ENCODE measurements around the gene PIKFYVE.
"Not testable (repeated sequence)": the region's sequence is repeated elsewhere in the genome, so short reads cannot be mapped to it uniquely, and the experiment has no call there.

Gene PIKFYVE

DNA sequence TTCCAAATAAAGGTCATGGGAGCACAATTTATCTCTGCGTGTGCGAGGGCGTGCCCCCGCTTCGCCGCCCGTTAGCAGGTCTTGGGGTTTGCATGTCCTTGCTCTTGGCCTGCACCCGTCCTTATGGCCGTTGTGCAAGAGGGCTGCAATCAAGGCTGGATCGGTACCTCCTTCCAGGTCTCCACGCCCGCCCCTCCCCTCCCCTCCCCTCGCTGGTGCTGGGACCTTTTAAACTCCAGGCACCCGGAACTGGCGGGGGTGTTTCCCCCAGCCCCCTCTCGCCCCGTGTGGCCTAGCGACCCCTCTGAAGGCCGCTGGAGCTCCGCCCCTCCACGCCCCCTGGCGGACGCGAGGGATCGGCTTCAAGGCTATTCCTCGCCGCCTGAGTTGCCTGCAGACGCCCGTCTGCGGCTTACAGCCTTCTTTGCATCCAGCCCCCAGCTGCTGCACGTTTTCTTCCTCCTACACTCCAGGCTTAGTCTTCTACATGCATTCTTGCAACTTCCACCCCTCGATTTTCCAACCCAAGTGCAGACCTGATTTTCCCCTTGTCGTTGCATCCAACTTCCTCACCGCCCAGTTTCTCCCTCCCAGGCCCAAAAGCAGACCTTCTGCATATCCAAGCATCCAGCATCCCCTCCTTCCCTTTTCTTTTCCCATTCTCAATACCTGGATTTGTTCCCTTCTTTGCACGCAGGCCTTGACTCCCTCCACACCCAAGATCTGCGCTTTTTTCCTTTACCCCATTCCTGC is 11.8 kb upstream of the PIKFYVE start:
- peak in 1 of 2 experiments; percentile 31 for DNase-seq (ENCODE audit: low read depth in 2 of 2)

DNA sequence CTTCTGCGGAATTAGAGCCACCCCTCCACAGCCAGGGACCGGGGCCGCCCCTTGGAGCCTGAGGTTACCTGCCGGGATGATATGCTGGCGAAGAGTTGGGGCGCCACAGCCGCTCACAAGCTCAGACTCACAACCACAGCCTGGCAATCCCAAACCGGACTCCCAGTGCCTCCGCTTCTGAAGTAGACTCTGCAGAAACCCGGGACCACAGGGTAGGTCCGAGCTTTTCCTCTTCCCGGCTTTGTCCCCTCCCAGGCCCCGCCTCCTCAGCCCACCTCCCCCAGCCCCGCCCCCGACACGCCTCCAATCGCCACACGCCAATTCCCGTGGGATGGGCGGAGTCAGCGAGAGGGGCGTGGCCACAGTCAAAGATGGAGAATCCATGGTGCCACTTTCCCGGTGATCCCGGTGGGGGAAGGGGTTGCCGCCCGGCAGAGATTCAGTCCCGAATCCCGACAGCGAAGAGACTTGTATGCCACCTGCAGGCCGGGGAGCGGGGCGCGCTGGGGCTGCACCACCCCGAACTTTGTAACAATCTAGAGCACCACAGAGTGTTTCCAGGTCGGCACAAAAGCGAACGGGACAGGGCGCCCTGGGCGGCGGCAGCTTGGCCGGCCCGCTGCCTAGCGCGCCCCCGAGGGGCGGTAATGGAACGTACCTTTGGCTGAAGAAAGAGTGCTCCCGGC is 11.0 kb upstream of the PIKFYVE start, which contains the start of gene IDH1:
TSS of gene IDH1 (minus strand) at position 201 of the 686 bp plus-strand sequence. CDS start 3,520 bp downstream, outside the sequence.
- peak; percentile 84 to 89 for DNase-seq (ENCODE audit: low read depth in 2 of 2)

DNA sequence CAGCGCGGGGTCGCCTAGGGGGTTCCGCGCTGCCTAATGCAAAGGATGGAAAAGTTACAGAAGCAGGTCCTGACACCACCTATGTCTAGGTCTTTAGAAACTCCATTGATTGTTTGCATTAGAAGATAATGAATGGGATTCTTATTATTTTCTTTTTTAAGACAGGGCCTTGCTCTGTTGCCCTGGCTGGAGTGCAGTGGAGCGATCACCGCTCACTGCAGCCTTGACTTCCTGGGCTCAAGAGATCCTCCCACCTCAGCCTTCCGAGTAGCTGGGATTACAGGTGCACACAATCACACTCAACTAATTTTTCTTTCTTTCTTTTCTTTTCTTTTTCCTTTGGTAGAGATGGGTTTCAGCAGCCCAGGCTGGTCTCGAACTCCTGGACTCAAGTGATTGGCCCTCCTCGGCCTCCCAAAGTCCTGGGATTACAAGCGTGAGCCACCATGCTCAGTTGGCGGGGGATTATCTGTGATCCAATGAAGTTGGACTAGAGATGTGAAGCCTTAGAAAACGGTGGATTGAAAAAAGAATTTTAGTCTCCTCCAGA is 10.4 kb upstream of the PIKFYVE start:
- no peak for DNase-seq (ENCODE audit: low read depth in 2 of 2)

GRCh38 chr2:208256192-208256782 is 9.8 kb upstream of the PIKFYVE start:
- no peak for DNase-seq (ENCODE audit: low read depth in 2 of 2)

- DNase-seq (ENCODE audit: low read depth in 2 of 2), result not testable (repeated sequence)
Measured at GRCh38 chr2:208256849-208257813, 8.9 kb upstream of the PIKFYVE start.

DNA sequence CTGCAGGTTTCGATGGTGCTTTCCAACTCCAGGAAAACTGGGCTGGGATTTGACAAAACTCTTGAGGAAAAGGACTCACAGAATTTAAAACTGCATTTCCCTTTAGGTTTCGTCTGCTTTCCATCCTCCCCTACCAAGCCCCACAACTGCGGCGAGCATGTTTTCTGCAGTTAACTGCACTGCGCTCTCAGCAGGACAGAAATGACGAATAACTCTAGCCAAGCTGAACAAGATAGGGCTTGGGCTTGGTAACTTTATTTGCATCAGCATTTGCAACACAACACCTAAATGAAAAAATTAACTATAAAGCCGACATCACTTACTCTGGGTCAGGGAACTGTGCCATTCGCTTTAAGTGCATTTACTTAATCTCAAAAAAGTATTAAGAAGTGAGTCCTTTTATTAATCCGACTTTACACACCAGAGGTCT is 669 bp upstream of the PIKFYVE start:
- peak in 1 of 2 experiments; percentile 6 for DNase-seq (ENCODE audit: low read depth in 2 of 2)

DNA sequence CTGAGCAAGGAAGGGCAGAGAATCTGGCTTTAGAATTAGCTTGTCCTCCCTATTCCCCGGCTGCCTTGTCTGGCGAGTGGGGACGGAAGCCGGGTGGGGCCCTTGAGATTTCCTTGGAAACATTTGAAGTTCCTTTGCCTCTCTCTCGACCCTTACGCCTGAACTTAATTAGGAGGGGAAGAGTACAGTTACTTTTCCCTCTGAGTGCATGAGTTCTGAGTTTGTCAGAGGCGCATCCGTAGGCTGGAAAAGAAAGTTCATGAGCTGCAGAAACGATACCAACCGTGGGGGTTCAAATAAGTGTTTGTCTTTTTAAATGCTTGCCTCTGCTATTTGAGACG is 468 bp downstream of the PIKFYVE start:
- DNase-seq (ENCODE audit: low read depth in 2 of 2), result no peak

GRCh38 chr2:208266936-208267335 is 881 bp downstream of the PIKFYVE start:
- no peak for DNase-seq (ENCODE audit: low read depth in 2 of 2)

DNA sequence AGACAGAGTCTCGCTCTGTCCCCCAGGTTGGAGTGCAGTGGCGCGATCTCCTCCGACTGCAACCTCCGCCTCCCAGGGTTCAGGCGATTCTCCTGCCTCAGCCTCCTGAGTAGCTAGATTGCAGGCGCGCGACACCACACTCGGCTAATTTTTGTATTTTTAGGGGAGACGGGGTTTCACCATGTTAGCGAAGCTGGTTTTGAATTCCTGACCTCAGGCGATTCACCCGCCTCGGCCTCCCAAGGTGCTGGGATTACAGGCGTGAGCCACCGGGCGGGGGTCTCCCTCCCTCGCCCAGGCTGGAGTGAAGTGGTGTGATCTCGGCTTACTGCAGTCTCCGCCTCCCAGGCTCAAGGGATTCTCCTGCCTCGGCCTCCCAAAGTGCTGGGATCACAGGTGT is 1.5 kb downstream of the PIKFYVE start:
- not testable (repeated sequence) for DNase-seq (ENCODE audit: low read depth in 2 of 2)

GRCh38 chr2:208268156-208268952 is 2.3 kb downstream of the PIKFYVE start:
- no peak for DNase-seq (ENCODE audit: low read depth in 2 of 2)

- DNase-seq (ENCODE audit: low read depth in 2 of 2), result no peak
Measured at GRCh38 chr2:208269091-208269490, 3.0 kb downstream of the PIKFYVE start.

DNA sequence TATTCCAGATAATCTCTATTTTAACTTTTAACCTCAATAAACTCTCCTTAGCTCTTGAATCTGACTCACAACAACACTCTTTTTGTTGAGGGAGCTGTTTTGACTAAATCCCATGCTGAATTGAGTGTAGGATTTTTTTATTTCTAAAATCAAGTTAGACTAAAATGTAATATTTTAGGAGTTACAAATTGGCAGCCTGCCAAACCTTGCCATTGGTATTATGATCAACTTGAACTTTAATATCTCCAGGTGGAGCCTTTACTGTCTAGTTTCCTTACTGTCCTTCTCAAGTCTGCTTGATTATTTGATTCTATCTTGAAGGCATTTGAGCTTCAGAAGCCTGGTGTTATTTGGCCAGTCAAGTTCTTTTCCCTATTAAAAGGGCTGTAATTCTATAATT is 8.7 kb downstream of the PIKFYVE start:
- no peak for DNase-seq (ENCODE audit: low read depth in 2 of 2)

DNA sequence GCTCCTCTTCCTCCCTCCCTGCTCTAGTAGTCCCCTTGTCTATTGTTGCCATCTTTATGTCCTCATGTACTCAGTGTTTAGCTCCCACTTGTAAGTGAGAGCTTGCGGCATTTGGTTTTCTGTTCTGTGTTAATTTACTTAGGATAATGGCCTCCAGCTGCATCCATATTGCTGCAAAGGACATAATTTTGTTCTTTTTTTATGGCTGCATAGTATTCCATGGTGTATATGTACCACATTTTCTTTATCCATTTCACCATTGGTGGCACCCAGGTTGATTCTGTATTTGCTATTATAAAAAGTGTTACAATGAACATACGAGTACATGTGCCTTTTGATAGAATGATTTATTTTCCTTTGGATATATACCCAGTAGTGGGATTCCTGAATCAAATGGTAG is 12.5 kb downstream of the PIKFYVE start:
- DNase-seq (ENCODE audit: low read depth in 2 of 2), result no peak

GRCh38 chr2:208279236-208279635 is 13.2 kb downstream of the PIKFYVE start:
- DNase-seq (ENCODE audit: low read depth in 2 of 2), result no peak

GRCh38 chr2:208280234-208280633 is 14.2 kb downstream of the PIKFYVE start:
- DNase-seq (ENCODE audit: low read depth in 2 of 2), result no peak

- DNase-seq (ENCODE audit: low read depth in 2 of 2), result no peak
Measured at GRCh38 chr2:208280933-208281332, 14.9 kb downstream of the PIKFYVE start.

DNA sequence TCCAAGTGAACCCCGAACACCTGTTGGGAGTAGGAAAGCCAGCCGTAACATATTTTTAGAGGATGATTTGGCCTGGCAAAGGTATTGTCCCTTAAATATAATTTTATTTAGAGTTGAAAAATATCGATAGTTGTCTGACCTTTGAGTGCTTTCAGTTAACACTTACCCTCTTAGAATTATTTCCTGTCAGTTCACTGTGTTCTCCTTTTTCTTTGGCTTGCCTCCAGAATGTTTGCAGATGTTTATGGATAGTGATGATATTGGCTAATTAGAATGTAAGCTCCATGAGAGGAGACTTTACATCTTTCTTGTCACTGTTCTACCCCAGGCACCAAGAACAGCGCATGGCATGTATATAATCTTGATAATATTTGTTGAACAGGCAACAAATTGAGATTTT is 19.8 kb downstream of the PIKFYVE start:
- no peak for DNase-seq (ENCODE audit: low read depth in 2 of 2)

- DNase-seq (ENCODE audit: low read depth in 2 of 2), result no peak
Measured at GRCh38 chr2:208294482-208295024, 28.5 kb downstream of the PIKFYVE start.

DNA sequence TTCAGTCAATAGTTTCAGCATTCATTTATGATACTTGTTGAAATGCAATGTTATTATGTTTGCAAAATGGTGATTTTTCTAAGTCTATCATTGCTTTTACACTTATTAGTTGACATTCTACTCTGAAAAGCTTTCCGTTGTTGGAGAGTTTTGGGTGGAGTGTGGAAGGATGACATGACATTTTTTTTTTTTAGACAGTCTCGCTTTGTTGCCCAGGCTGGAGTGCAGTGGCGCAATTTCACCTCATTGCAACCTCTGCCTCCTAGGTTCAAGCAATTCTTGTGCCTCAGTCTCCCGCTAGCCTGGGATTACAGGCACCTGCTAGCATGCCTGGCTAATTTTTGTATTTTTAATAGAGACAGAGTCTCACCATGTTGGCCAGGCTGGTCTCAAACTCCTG is 29.8 kb downstream of the PIKFYVE start:
- DNase-seq (ENCODE audit: low read depth in 2 of 2), result no peak

DNA sequence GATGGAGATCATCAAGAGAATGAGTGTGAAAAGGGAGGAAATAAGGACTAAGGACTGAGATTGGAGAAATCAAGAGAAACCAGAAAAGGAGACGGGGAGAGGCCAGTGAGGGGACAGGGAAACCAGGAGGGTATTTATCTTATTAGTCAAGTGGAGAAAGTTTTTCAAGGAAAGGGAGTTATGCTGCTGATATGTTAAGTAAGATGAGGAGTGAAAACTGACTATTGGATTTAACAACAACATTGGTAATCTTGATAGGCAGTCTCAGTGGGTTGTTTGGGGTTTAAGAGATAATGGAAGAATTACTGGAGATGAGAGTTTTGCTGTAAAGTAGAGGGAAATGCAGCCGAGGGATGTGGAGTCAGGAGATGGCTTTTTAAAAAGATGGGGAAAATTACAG is 30.6 kb downstream of the PIKFYVE start:
- no peak for DNase-seq (ENCODE audit: low read depth in 2 of 2)

Data from fibroblast of skin of left biceps (primary cell).